RWPE2 (cell line): ENCODE results near the gene ITCH.
"Not testable (repeated sequence)": the region's sequence is repeated elsewhere in the genome, so short reads cannot be mapped to it uniquely, and the experiment has no call there.

Experiments used
- ATAC-seq: fragments of 200-7000 bp; cut with Tn5 transposase; 3 replicates; pipeline ENCODE4 v1.9.1; 2021; ENCODE audit warnings: low read depth
- DNase-seq: peaks from one replicate; pipeline ENCODE4 v3.0.0-alpha.2; 2020; ENCODE audit warnings: low spot score
- H3K27ac ChIP-seq: fragments of 450-650 bp; 2 replicates; pipeline ENCODE4 v1.5.1; 2017; ENCODE audit warnings: mild to moderate bottlenecking; ENCODE audit not compliant: poor library complexity, severe bottlenecking
- H3K27me3 ChIP-seq: fragments of 250-450 bp; sonication (Bioruptor Pico); 2 replicates; pipeline ENCODE4 v1.5.1; 2021; ENCODE audit warnings: mild to moderate bottlenecking, moderate library complexity; ENCODE audit not compliant: insufficient read depth, poor library complexity, severe bottlenecking
- H3K36me3 ChIP-seq: fragments of 250-450 bp; sonication (Bioruptor Pico); 2 replicates; pipeline ENCODE4 v1.5.1; 2020; ENCODE audit warnings: low read depth, mild to moderate bottlenecking, moderate library complexity
- H3K4me1 ChIP-seq: fragments of 250-450 bp; sonication (Bioruptor Pico); 2 replicates; pipeline ENCODE4 v1.5.1; 2021; ENCODE audit warnings: mild to moderate bottlenecking, moderate library complexity; ENCODE audit not compliant: insufficient read depth, poor library complexity, severe bottlenecking
- H3K4me3 ChIP-seq: fragments of 250-450 bp; sonication (Bioruptor Pico); 2 replicates; pipeline ENCODE4 v1.5.1; 2021; ENCODE audit warnings: mild to moderate bottlenecking, moderate library complexity; ENCODE audit not compliant: severe bottlenecking
- H3K9me3 ChIP-seq: fragments of 250-450 bp; sonication (Bioruptor Pico); 2 replicates; pipeline ENCODE4 v1.5.1; 2021; ENCODE audit warnings: mild to moderate bottlenecking, moderate library complexity; ENCODE audit not compliant: severe bottlenecking
- TF ChIP-seq, protein P1 (sequence below): fragments of 450-650 bp; IDR thresholded peaks from one replicate; pipeline ENCODE4 v1.5.1; 2017; ENCODE audit warnings: mild to moderate bottlenecking, moderate library complexity; ENCODE audit not compliant: poor library complexity, severe bottlenecking

ITCH gene

DNA sequence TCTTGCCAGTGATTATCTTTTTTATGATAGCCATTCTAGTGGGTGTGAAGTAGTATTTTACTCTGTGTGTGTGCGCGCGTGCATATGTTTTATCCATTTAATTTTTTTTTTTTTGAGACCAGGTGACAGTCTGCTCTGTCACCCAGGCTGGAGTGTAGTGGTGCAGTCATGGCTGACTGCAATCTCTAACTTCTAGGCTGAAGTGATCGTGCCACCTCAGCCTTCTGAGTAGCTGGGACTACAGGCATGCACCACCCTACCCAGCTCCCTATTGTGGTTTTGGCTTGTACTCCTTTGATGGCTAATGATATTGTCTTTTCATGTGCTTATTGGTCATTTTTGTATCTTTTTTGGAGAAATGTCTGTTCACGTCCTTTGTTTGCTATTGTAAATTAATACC lies 33.3 kb downstream of the ITCH start:
- no peak overlapping the region for H3K4me3 ChIP-seq
- DNase-seq, result no peak
- no peak for ATAC-seq
- H3K4me1 ChIP-seq, result peaks cover 33% of the 10 kb centered on the region
- peak overlapping the region; percentile 1 for H3K27ac ChIP-seq
- H3K27me3 ChIP-seq, result no peaks in the 10 kb centered on the region
- no peaks in the 10 kb centered on the region for H3K9me3 ChIP-seq
- H3K36me3 ChIP-seq, result peaks cover 96% of the 10 kb centered on the region
- TF ChIP-seq, protein P1, sequence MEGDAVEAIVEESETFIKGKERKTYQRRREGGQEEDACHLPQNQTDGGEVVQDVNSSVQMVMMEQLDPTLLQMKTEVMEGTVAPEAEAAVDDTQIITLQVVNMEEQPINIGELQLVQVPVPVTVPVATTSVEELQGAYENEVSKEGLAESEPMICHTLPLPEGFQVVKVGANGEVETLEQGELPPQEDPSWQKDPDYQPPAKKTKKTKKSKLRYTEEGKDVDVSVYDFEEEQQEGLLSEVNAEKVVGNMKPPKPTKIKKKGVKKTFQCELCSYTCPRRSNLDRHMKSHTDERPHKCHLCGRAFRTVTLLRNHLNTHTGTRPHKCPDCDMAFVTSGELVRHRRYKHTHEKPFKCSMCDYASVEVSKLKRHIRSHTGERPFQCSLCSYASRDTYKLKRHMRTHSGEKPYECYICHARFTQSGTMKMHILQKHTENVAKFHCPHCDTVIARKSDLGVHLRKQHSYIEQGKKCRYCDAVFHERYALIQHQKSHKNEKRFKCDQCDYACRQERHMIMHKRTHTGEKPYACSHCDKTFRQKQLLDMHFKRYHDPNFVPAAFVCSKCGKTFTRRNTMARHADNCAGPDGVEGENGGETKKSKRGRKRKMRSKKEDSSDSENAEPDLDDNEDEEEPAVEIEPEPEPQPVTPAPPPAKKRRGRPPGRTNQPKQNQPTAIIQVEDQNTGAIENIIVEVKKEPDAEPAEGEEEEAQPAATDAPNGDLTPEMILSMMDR, result no peak

DNA sequence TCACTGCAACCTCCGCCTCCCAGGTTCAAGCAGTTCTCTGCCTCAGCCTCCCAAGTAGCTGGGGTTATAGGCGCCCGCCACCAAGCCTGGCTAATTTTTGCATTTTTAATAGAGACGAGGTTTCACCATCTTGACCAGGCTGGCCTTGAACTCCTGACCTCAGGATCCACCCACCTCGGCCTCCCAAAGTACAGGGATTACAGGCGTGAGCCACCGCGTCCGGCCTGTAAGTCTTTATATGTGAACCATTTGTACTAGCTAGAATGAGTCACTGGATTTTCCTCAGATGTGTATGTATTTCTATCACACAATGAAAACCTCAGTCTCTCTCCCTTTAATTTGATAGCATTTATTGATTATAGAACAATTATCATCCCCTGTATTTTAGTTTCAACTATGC lies 34.0 kb downstream of the ITCH start:
- H3K9me3 ChIP-seq, result no peaks in the 10 kb centered on the region
- DNase-seq (no peak), ATAC-seq (no peak)
- H3K27me3 ChIP-seq, result no peaks in the 10 kb centered on the region
- peaks cover 33% of the 10 kb centered on the region for H3K4me1 ChIP-seq
- H3K4me3 ChIP-seq, result no peak overlapping the region
- H3K36me3 ChIP-seq, result peaks cover 96% of the 10 kb centered on the region
- TF ChIP-seq, protein P1, result no peak
- H3K27ac ChIP-seq, result peak overlapping the region; percentile 1

DNA sequence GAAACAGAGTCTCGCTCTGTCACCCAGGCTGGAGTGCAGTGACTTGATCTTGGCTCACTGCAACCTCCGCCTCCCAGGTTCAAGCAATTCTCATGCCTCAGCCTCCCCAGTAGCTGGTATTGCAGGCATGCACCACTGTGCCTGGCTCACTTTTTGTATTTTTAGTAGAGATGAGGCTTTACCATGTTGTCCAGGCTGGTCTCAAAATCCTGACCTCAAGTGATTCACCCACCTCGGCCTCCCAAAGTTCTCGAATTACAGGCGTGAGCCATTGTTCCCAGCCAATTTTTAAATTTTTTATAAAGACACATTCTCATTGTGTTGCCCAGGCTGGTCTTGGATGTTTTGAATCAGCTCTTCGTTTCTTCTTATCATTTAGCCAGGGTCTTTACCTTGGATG lies 37.7 kb downstream of the ITCH start:
- not testable (repeated sequence) for DNase-seq, H3K4me3 ChIP-seq, H3K9me3 ChIP-seq, H3K27me3 ChIP-seq
- peak overlapping the region; percentile 57 for H3K27ac ChIP-seq
- ATAC-seq, result peak; percentile 95
- peaks cover 43% of the 10 kb centered on the region for H3K4me1 ChIP-seq
- peaks cover 90% of the 10 kb centered on the region for H3K36me3 ChIP-seq

DNA sequence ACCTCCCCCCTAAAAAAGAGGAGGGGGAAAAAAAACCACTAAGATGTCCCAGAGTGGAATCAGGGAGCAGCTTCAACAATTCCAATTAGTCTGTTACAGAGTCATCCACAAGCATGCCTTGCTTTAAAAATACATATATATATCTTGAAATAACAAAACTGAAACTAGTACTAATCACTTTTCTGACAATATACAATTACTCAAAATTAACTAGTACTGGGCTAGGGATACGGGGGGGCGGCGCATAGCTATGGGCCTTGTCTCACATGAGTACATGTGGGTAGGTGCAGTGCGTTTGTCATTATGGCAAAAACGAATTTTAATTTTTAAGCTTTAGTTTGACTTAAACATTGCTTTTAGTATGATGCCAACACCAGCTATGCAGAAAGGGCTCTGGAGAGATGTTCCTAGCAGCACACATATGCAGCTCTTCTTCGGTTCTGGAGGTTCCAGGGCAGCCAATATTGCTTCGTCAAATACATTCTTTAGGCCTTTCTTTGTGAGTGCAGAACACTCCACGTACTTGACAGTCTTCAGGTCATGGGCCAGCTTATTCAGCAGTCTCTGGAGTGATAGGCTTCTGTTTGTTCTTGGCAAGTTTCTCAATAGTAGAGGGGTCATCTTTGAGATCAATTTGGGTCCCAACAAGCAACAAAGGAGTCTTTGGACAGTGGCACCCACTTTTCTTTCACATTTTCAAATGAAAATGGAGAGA lies 38.8 kb downstream of the ITCH start:
- Histone ChIP-seq H3K36me3 (peaks cover 86% of the 10 kb centered on the region), H3K27ac (peak overlapping the region; percentile 57), H3K9me3 (no peaks in the 10 kb centered on the region), H3K27me3 (no peaks in the 10 kb centered on the region), H3K4me1 (peaks cover 43% of the 10 kb centered on the region), H3K4me3 (no peak overlapping the region)
- TF ChIP-seq, protein P1, result no peak
- no peak for ATAC-seq
- DNase-seq, result no peak

DNA sequence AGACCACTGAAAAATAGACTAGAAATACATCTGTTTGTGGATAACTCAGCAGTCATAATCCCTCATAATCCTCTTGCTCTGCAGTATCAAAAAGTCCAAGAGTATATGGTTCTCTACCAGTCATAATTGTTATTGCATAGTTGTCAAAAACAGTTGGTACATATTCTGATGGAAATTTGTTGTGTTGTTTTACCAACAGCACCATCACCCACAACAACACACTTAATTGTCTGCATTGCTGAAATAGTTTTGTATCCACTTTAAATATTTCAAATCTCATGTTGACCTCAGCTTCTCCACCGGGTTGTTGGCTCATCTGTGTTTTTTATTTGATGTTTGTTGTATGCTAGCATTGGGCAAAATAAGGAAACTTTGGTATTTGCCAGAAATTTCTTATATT lies 39.4 kb downstream of the ITCH start:
- Histone ChIP-seq H3K36me3 (peaks cover 86% of the 10 kb centered on the region), H3K4me1 (peaks cover 43% of the 10 kb centered on the region), H3K9me3 (no peaks in the 10 kb centered on the region), H3K4me3 (no peak overlapping the region), H3K27ac (peak overlapping the region; percentile 57), H3K27me3 (no peaks in the 10 kb centered on the region)
- TF ChIP-seq, protein P1, result no peak
- ATAC-seq (no peak), DNase-seq (no peak)
